ENCODE measurements around the gene RAB43. TPM values are rescaled to one million over a fixed set of nuclear protein-coding genes. Genes with fewer than 3 reads are reported as not detected.

Gene RAB43
- total RNA-seq, 3 donors from 2014 or later (not counting 1 experiment from before 2014, with no cell fraction given) = 36.5 to 47.2 (median 38.3) TPM

DNA sequence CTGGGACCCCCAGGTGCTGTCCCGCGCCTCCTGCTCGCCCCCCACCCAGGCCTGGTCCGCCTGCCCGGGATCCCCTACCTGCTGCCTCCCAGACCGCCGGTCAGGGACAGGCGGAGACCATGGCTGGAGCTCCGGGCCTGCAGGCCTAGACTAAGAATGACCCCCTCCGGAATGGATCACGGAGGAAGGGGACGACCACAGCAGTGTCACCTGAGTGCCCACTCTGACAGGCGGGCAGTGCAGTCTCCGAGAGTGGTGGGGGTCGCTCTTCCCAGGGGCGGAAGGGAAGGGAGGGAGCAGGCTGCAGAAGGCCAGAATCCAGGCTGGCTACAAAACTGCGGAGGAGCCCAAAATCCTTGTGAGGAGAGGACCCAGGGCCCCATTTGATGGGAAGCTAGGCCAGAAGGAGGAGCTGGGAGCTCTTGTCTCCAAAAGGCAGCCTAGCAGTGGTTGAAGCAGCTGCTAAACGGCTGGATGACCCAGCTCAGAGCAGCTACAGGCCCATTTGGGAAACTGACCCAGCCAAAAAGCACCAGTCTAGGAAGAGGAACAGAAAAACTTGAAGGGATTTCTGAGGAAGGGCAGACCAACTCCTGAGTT, 908 bp upstream of the RAB43 start:
- Mint-ChIP-seq H3K4me3 (peak overlapping the region; percentile 60), H3K27me3 (ENCODE audit: low read depth in 2 of 2) (no peaks in the 10 kb centered on the region), H3K36me3 (no peaks in the 10 kb centered on the region), H3K9me3 (no peaks in the 10 kb centered on the region), H3K27ac (peak overlapping the region; percentile 72 to 74), H3K4me1 (peaks cover 53 to 55% of the 10 kb centered on the region in 2 donors)
- Histone ChIP-seq H3K27ac (ENCODE audit: low read length) (no peak overlapping the region), H3K9me3 (ENCODE audit: control insufficient read depth, insufficient read depth, low read length) (no peaks in the 10 kb centered on the region), H3K4me1 (ENCODE audit: control insufficient read depth, insufficient read depth, low read length) (peaks cover 46% of the 10 kb centered on the region), H3K27me3 (ENCODE audit: control insufficient read depth, insufficient read depth, low read length) (no peaks in the 10 kb centered on the region), H3K36me3 (ENCODE audit: control insufficient read depth, insufficient read depth, low read length) (peaks cover 7% of the 10 kb centered on the region), H3K4me3 (ENCODE audit: low read length) (no peak overlapping the region)
- intact Hi-C loops (cut with micrococcal nuclease) = no loop called here
- TF ChIP-seq, protein P1, sequence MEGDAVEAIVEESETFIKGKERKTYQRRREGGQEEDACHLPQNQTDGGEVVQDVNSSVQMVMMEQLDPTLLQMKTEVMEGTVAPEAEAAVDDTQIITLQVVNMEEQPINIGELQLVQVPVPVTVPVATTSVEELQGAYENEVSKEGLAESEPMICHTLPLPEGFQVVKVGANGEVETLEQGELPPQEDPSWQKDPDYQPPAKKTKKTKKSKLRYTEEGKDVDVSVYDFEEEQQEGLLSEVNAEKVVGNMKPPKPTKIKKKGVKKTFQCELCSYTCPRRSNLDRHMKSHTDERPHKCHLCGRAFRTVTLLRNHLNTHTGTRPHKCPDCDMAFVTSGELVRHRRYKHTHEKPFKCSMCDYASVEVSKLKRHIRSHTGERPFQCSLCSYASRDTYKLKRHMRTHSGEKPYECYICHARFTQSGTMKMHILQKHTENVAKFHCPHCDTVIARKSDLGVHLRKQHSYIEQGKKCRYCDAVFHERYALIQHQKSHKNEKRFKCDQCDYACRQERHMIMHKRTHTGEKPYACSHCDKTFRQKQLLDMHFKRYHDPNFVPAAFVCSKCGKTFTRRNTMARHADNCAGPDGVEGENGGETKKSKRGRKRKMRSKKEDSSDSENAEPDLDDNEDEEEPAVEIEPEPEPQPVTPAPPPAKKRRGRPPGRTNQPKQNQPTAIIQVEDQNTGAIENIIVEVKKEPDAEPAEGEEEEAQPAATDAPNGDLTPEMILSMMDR (IDR thresholded peaks at IDR 0.05) = no peak
- 90% methylated on average over 18 of the region's 18 CpGs for WGBS (ENCODE audit: insufficient coverage)
- ATAC-seq = no peak
- peak in 1 of 2 donors; percentile 48 for DNase-seq

GRCh38 chr3:129121016-129121791, 400 bp downstream of the RAB43 start:
- no peaks in the 10 kb centered on the region for H3K9me3 ChIP-seq (ENCODE audit: control insufficient read depth, insufficient read depth, low read length)
- H3K36me3 ChIP-seq (ENCODE audit: control insufficient read depth, insufficient read depth, low read length) = peaks cover 7% of the 10 kb centered on the region
- H3K9me3 Mint-ChIP-seq = no peaks in the 10 kb centered on the region
- TF ChIP-seq, protein P1 (IDR thresholded peaks at IDR 0.05) = no peak
- H3K4me3 Mint-ChIP-seq = peak overlapping the region; percentile 87
- peak overlapping the region; percentile 74 to 87 for H3K27ac Mint-ChIP-seq
- WGBS (ENCODE audit: insufficient coverage) = under 1% methylated on average over 80 of the region's 80 CpGs
- H3K27me3 ChIP-seq (ENCODE audit: control insufficient read depth, insufficient read depth, low read length) = no peaks in the 10 kb centered on the region
- no peaks in the 10 kb centered on the region for H3K27me3 Mint-ChIP-seq (ENCODE audit: low read depth in 2 of 2)
- peaks cover 55 to 59% of the 10 kb centered on the region in 2 donors for H3K4me1 Mint-ChIP-seq
- H3K36me3 Mint-ChIP-seq = no peaks in the 10 kb centered on the region
- H3K4me3 ChIP-seq (ENCODE audit: low read length) = peak overlapping the region; percentile 92
- ATAC-seq (peak; percentile 9 to 22 (median 12)), DNase-seq (peak; percentile 25 to 68)
- H3K27ac ChIP-seq (ENCODE audit: low read length) = peak overlapping the region; percentile 88
- intact Hi-C loops (cut with micrococcal nuclease) = loop anchor here (2.0 kb wide), 2 partner anchors 62 to 68 kb away; partner anchors contain the start of gene CNBP
- peaks cover 57% of the 10 kb centered on the region for H3K4me1 ChIP-seq (ENCODE audit: control insufficient read depth, insufficient read depth, low read length)

DNA sequence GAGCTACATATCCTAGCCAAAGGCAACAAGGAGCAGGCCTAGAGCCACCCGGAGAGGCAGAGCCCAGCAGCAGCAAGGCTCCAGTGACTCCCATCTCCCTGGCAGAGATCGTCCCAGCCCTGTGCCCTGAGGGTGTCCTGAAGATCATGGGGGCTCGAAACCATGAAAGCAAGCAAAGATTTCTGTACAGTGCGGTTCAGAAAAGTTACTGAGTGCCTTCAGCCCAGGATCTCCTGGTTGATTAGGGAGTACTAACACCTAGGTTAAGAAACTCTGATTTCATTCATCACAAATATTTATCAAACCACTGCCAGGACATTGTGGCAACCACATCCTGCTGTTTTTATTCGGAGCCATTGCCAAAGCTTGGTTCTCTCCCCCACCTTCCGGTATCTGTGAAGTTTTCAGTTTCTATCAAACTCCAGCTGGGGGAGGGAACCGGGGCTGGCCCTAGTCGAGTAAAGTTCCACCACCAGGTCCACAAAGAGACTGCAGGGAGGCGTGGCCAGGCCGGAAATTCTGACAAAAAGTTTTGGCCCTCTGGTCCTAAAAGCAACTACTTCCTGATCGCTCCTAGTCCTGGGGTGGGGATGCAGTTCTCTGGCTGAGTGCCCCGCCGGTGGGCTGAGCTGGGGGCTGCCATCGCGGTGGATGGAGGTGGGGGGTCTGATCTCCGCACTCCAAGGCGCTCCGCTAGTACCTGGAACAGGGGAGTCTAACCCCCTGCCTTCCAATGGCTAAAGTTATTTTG, 1.2 kb downstream of the RAB43 start:
- Histone ChIP-seq H3K4me3 (ENCODE audit: low read length) (peak overlapping the region; percentile 92), H3K9me3 (ENCODE audit: control insufficient read depth, insufficient read depth, low read length) (no peaks in the 10 kb centered on the region), H3K4me1 (ENCODE audit: control insufficient read depth, insufficient read depth, low read length) (peaks cover 57% of the 10 kb centered on the region), H3K27ac (ENCODE audit: low read length) (peak overlapping the region; percentile 88), H3K27me3 (ENCODE audit: control insufficient read depth, insufficient read depth, low read length) (no peaks in the 10 kb centered on the region), H3K36me3 (ENCODE audit: control insufficient read depth, insufficient read depth, low read length) (peaks cover 11% of the 10 kb centered on the region)
- DNase-seq (peak; percentile 82 to 96), ATAC-seq (peak; percentile 71 to 86 (median 75))
- Mint-ChIP-seq H3K4me1 (peaks cover 58 to 62% of the 10 kb centered on the region in 2 donors), H3K27me3 (ENCODE audit: low read depth in 2 of 2) (no peaks in the 10 kb centered on the region), H3K36me3 (no peaks in the 10 kb centered on the region), H3K4me3 (peak overlapping the region; percentile 87), H3K9me3 (no peaks in the 10 kb centered on the region), H3K27ac (peak overlapping the region; percentile 74 to 87)
- intact Hi-C loops (cut with micrococcal nuclease) = loop anchor here (1.0 to 2.0 kb wide), 6 partner anchors 41 to 129 kb away; partner anchors contain the start of genes CNBP, COPG1 and ISY1
- TF ChIP-seq, protein P1 (IDR thresholded peaks at IDR 0.05) = no peak
- 0% methylated on average over 18 of the region's 18 CpGs for WGBS (ENCODE audit: insufficient coverage)

Measured in natural killer cell (primary cell).